Gastrocnemius medialis (tissue), 4 donors: ENCODE data around the gene KIF26B.

Experiments used
- POLR2A ChIP-seq, 2 donors: fragments of 450-650 bp; IDR thresholded peaks; one replicate each; pipeline ENCODE4 v1.6.1; 2017; ENCODE audit warnings: antibody characterized with exemption in 2 of 2, mild to moderate bottlenecking in 2 of 2, moderate library complexity in 2 of 2
- TF ChIP-seq, protein P1 (sequence below), 5 experiments: fragments of 450-650 bp in 3 of 5; fragments of 200-600 bp in 2 of 5; sonication (generic) in 2 of 5; IDR thresholded peaks in 4 of 5; conservative IDR thresholded peaks in 1 of 5; 1 replicate in 4 of 5; 2 replicates in 1 of 5; pipeline ENCODE4 v1.5.1; 2016 to 2019; ENCODE audit warnings: antibody characterized with exemption in 5 of 5, mild to moderate bottlenecking in 3 of 5, moderate library complexity in 3 of 5

DNA sequence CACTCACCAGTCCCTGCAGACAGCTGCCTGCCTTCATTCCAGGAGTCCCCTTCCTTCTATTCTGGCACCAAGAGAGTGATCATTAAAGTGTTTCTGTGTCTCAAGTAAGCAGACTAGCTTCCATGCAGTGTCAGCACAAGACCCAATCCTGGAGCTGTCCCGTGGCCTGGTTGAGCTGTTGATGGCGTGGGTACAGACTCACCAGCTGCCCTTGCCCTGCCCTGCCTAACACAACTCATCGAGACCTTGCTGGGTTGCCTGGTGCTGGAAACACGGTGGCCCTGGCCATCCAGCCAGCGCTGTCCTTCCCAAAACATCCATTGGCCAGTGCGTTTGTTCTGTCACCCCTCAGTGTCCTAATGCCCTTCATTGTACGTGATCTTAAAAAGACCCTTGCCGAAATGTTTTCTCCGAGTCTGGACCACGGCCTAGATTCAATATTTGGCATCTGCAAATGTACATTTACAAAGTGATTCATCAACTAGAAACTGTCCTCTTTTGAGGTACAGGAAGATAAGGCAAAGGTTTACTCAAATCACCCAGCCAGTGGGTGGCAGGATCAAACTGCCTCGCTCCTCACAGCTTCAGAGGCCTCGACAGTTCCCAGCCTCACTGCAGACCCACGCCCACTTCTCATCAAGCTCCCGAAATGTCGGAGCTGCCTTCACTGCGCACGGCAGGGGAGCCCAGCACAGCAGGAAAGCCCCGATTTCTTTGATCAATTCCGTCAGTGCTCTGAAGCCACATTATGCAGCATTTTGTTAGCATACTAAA is 494.2 kb downstream of the KIF26B start:
- TF ChIP-seq, protein P1, sequence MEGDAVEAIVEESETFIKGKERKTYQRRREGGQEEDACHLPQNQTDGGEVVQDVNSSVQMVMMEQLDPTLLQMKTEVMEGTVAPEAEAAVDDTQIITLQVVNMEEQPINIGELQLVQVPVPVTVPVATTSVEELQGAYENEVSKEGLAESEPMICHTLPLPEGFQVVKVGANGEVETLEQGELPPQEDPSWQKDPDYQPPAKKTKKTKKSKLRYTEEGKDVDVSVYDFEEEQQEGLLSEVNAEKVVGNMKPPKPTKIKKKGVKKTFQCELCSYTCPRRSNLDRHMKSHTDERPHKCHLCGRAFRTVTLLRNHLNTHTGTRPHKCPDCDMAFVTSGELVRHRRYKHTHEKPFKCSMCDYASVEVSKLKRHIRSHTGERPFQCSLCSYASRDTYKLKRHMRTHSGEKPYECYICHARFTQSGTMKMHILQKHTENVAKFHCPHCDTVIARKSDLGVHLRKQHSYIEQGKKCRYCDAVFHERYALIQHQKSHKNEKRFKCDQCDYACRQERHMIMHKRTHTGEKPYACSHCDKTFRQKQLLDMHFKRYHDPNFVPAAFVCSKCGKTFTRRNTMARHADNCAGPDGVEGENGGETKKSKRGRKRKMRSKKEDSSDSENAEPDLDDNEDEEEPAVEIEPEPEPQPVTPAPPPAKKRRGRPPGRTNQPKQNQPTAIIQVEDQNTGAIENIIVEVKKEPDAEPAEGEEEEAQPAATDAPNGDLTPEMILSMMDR (IDR thresholded peaks at IDR 0.05 in 4 of 5, conservative IDR thresholded peaks at IDR 0.05 in 1 of 5), result no peak
- TF ChIP-seq POLR2A (IDR thresholded peaks at IDR 0.05), result no peak
